Endothelial cell of umbilical vein (primary cell): ENCODE data around the gene HTN1. TPM values are rescaled to one million over a fixed set of nuclear protein-coding genes. Genes with fewer than 3 reads are reported as not detected.

Experiments
- BruUV-seq: library from RNA; stranded (reverse); fragments of 400-500 nt; replicated peaks from 2 replicates; lab custom pipeline; 2021; lab: Mats Ljungman, UMichigan
- CTCF ChIA-PET: fragments of 300-600, 350-600 bp; sonication (Branson Sonifier 250); formaldehyde crosslinking; loops from one replicate; lab custom pipeline; 2021; ENCODE audit warnings: antibody characterized with exemption, inconsistent platforms; lab: Charles Lee
- POLR2A ChIA-PET: fragments of 300-600, 350-600 bp; sonication (Branson Sonifier 250); formaldehyde crosslinking; loops from one replicate; lab custom pipeline; 2021; ENCODE audit warnings: antibody characterized with exemption, inconsistent platforms; lab: Charles Lee
- DNase-seq: peaks from one replicate; pipeline ENCODE4 v3.0.0-alpha.2; 2011; ENCODE audit warnings: low read depth, low spot score
- FAIRE-seq: peaks from 2 replicates; lab custom pipeline; 2011; peaks lifted over from hg19 to GRCh38; lab: Jason Lieb, UNC
- H2AFZ ChIP-seq: 2 replicates; pipeline ENCODE4 v1.6.0; 2012; ENCODE audit warnings: low read depth, low read length, control low read depth, inconsistent platforms
- H3K27ac ChIP-seq: 2 replicates; pipeline ENCODE4 v1.5.1; 2011; ENCODE audit warnings: low read depth, mild to moderate bottlenecking, control low read depth, low read length, moderate library complexity; ENCODE audit not compliant: insufficient read depth
- H3K27me3 ChIP-seq, 2 experiments: 2 replicates each; pipeline versions ENCODE4 v1.6.0 to v1.6.1; 2011; ENCODE audit warnings: low read length in 2 of 2, mixed read lengths in 1 of 2; ENCODE audit not compliant: control insufficient read depth in 2 of 2, insufficient read depth in 2 of 2
- H3K36me3 ChIP-seq, 2 experiments: 2 replicates in 1 of 2; 3 replicates in 1 of 2; pipeline ENCODE4 v1.5.1; 2011; ENCODE audit warnings: low read length in 2 of 2, mild to moderate bottlenecking in 1 of 2, moderate library complexity in 1 of 2; ENCODE audit not compliant: control insufficient read depth in 2 of 2, insufficient read depth in 2 of 2; ENCODE audit errors: extremely low read depth in 1 of 2
- H3K4me1 ChIP-seq: 3 replicates; pipeline ENCODE4 v1.5.1; 2011; ENCODE audit warnings: mild to moderate bottlenecking, low read length; ENCODE audit not compliant: control insufficient read depth, insufficient read depth; ENCODE audit errors: extremely low read depth
- H3K4me2 ChIP-seq: 2 replicates; pipeline ENCODE4 v1.6.1; 2011; ENCODE audit warnings: low read length, control low read depth, mixed read lengths; ENCODE audit not compliant: insufficient read depth
- H3K4me3 ChIP-seq, 3 experiments: fragments of 200-600 bp in 1 of 3; sonication (generic), shearing (Covaris generic) in 1 of 3; replicated peaks in 1 of 3; 2 replicates each; pipeline ENCODE4 v1.5.1; 2011 to 2016; ENCODE audit warnings: control low read depth in 3 of 3, low read length in 3 of 3, mild to moderate bottlenecking in 2 of 3, inconsistent platforms in 1 of 3, low read depth in 1 of 3, moderate library complexity in 1 of 3; ENCODE audit not compliant: insufficient read depth in 1 of 3
- H3K79me2 ChIP-seq: 2 replicates; pipeline ENCODE4 v1.6.0; 2012; ENCODE audit warnings: low read length, inconsistent platforms; ENCODE audit not compliant: control insufficient read depth, insufficient read depth
- H3K9ac ChIP-seq: replicated peaks from 2 replicates; pipeline ENCODE3; 2011; ENCODE audit warnings: low read length, control low read depth; ENCODE audit not compliant: insufficient read depth; ENCODE audit errors: extremely low read depth
- H3K9me1 ChIP-seq: replicated peaks from 3 replicates; pipeline ENCODE4 v1.6.0; 2011; ENCODE audit warnings: mild to moderate bottlenecking, low read length; ENCODE audit not compliant: control insufficient read depth, insufficient read depth; ENCODE audit errors: extremely low read depth
- H3K9me3 ChIP-seq: replicated peaks from 2 replicates; pipeline ENCODE4 v1.5.1; 2012; ENCODE audit warnings: low read length, inconsistent platforms; ENCODE audit not compliant: control insufficient read depth, insufficient read depth
- H4K20me1 ChIP-seq: replicated peaks from 2 replicates; pipeline ENCODE3; 2011; ENCODE audit warnings: mild to moderate bottlenecking, low read length; ENCODE audit not compliant: control insufficient read depth, insufficient read depth; ENCODE audit errors: extremely low read depth
- CTCF ChIP-seq, 2 donors: IDR thresholded peaks; 1 replicate in 1 of 2; 2 replicates in 1 of 2; pipeline ENCODE4 v1.5.1; 2011; ENCODE audit warnings: low read length in 2 of 2, mild to moderate bottlenecking in 2 of 2, moderate library complexity in 2 of 2, control low read depth in 1 of 2, inconsistent platforms in 1 of 2, low read depth in 1 of 2; ENCODE audit not compliant: insufficient read depth in 1 of 2; ENCODE audit errors: extremely low read depth in 1 of 2
- EZH2 ChIP-seq: IDR thresholded peaks from 2 replicates; pipeline ENCODE4 v1.6.1; 2012; ENCODE audit warnings: borderline replicate concordance, low read depth, mild to moderate bottlenecking, moderate library complexity, low read length, inconsistent platforms; ENCODE audit not compliant: severe bottlenecking
- FOS ChIP-seq: IDR thresholded peaks from 2 replicates; pipeline ENCODE4 v1.6.1; 2011; ENCODE audit warnings: mild to moderate bottlenecking, low read length, moderate library complexity, borderline replicate concordance; ENCODE audit not compliant: insufficient read depth
- GATA2 ChIP-seq: IDR thresholded peaks from 2 replicates; pipeline ENCODE4 v1.7.0; 2011; ENCODE audit warnings: low read depth, mild to moderate bottlenecking, moderate library complexity, mixed read lengths, low read length; ENCODE audit not compliant: insufficient read length, insufficient read depth
- JUN ChIP-seq: IDR thresholded peaks from 2 replicates; pipeline ENCODE4 v1.6.1; 2011; ENCODE audit warnings: borderline replicate concordance, low read depth; ENCODE audit not compliant: insufficient read length, insufficient read depth
- MYC ChIP-seq: IDR thresholded peaks from one replicate; pipeline ENCODE4 v1.6.1; 2011; ENCODE audit warnings: mild to moderate bottlenecking, low read depth, low read length
- POLR2A ChIP-seq: IDR thresholded peaks from 2 replicates; pipeline ENCODE4 v1.6.1; 2012; ENCODE audit warnings: low read depth, mild to moderate bottlenecking, control low read depth, low read length
- POLR2AphosphoS5 ChIP-seq: IDR thresholded peaks from 2 replicates; pipeline ENCODE4 v1.6.1; 2012; ENCODE audit warnings: low read depth, mild to moderate bottlenecking, control low read depth, low read length, moderate library complexity; ENCODE audit not compliant: insufficient read depth
- dilution Hi-C: fragments of 300-500 bp; cut with MboI; formaldehyde crosslinking; loops from one replicate; pipeline ENCODE4 v1.15.0; 2019; ENCODE audit warnings: low sequenced_read_pairs; ENCODE audit not compliant: extremely low pct_ligation_motif_present
- intact Hi-C: fragments of 100-400 bp; cut with micrococcal nuclease; formaldehyde crosslinking; loops from one replicate; pipeline ENCODE4 v1.10.0; 2022
- polyA plus RNA-seq, 4 experiments: library from polyadenylated mRNA; depleted of rRNA in 3 of 4; stranded (reverse) in 3 of 4; unstranded in 1 of 4; fragments of >200 nt; gene quantifications; 2 replicates each; pipeline versions ENCODE4 v1.2.1 to v1.2.3, GENCODE V29; 2011 to 2012; ENCODE audit warnings: missing spikeins in 1 of 4
- total RNA-seq: library from RNA; stranded (reverse); gene quantifications from 2 replicates; pipeline ENCODE4 v1.2.3, GENCODE V29; 2021
- TF ChIP-seq, protein P1 (sequence below): IDR thresholded peaks from 2 replicates; pipeline ENCODE4 v1.6.1; 2011; ENCODE audit not compliant: insufficient read depth, insufficient read length

The HTN1 gene
- total and polyA plus RNA-seq, 2 donors (not counting 3 experiments of a cell fraction or from before 2014, with no cell fraction given) = not detected

GRCh38 chr4:70099206-70099605, 49.0 kb downstream of the HTN1 start:
- Histone ChIP-seq H3K4me1 (no peaks in the 10 kb centered on the region), H2AFZ (no peak overlapping the region), H3K4me3 (no peak overlapping the region), H3K9me1 (no peaks in the 10 kb centered on the region), H4K20me1 (no peaks in the 10 kb centered on the region), H3K9me3 (no peaks in the 10 kb centered on the region), H3K36me3 (no peaks in the 10 kb centered on the region), H3K79me2 (no peaks in the 10 kb centered on the region), H3K27me3 (no peaks in the 10 kb centered on the region), H3K4me2 (no peak overlapping the region), H3K27ac (no peak overlapping the region), H3K9ac (no peak overlapping the region)
- ChIA-PET POLR2A (no interaction called here), CTCF (no interaction called here)
- BruUV-seq = no TSS peak
- FAIRE-seq (peak; percentile 33), DNase-seq (no peak)
- dilution Hi-C loops (no loop called here), intact Hi-C loops (no loop called here)
- no peak for TF ChIP-seq EZH2
- TF ChIP-seq MYC = no peak
- TF ChIP-seq FOS = no peak
- TF ChIP-seq POLR2A = no peak
- no peak for TF ChIP-seq JUN
- TF ChIP-seq, protein P1, sequence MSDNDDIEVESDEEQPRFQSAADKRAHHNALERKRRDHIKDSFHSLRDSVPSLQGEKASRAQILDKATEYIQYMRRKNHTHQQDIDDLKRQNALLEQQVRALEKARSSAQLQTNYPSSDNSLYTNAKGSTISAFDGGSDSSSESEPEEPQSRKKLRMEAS = no peak
- TF ChIP-seq GATA2 = no peak
- TF ChIP-seq CTCF (IDR thresholded peaks at IDR 0.05; ENCODE audit: extremely low read depth in 1 of 2, insufficient read depth in 1 of 2, low read depth in 1 of 2, low read length in 2 of 2) = no peak
- no peak for TF ChIP-seq POLR2AphosphoS5

Other genes starting within 250 kb of the HTN1 start
- gene SULT1E1, start 190.3 kb upstream of the HTN1 start, total RNA-seq = 34.5 and 42.1 TPM in 2 replicates
- 25.8 and 36.9 TPM in 2 replicates for gene SULT1E1, start 190.3 kb upstream of the HTN1 start, polyA plus RNA-seq
- not detected in 2 replicates for gene CSN1S1, start 119.4 kb upstream of the HTN1 start, total RNA-seq
- gene CSN1S1, start 119.4 kb upstream of the HTN1 start, polyA plus RNA-seq = not detected in 2 replicates
- gene CSN2, start 84.7 kb upstream of the HTN1 start, total RNA-seq = not detected in 2 replicates
- not detected in 2 replicates for gene CSN2, start 84.7 kb upstream of the HTN1 start, polyA plus RNA-seq
- gene STATH, start 54.5 kb upstream of the HTN1 start, total RNA-seq = not detected in 2 replicates
- gene STATH, start 54.5 kb upstream of the HTN1 start, polyA plus RNA-seq = not detected in 2 replicates
- gene HTN3, start 22.0 kb upstream of the HTN1 start, total RNA-seq = not detected in 2 replicates
- gene HTN3, start 22.0 kb upstream of the HTN1 start, polyA plus RNA-seq = not detected in 2 replicates
- gene PRR27, start 103.8 kb downstream of the HTN1 start, total RNA-seq = not detected in 2 replicates
- gene PRR27, start 103.8 kb downstream of the HTN1 start, polyA plus RNA-seq = not detected in 2 replicates
- not detected in 2 replicates for gene ODAM, start 145.3 kb downstream of the HTN1 start, total RNA-seq
- not detected in 2 replicates for gene ODAM, start 145.3 kb downstream of the HTN1 start, polyA plus RNA-seq
- not detected in 2 replicates for gene FDCSP, start 175.7 kb downstream of the HTN1 start, total RNA-seq
- gene FDCSP, start 175.7 kb downstream of the HTN1 start, polyA plus RNA-seq = not detected in 2 replicates
- gene CSN3, start 192.2 kb downstream of the HTN1 start, total RNA-seq = not detected in 2 replicates
- not detected in 2 replicates for gene CSN3, start 192.2 kb downstream of the HTN1 start, polyA plus RNA-seq